Mucosa of gallbladder (tissue), 1 donor: ENCODE results near the gene ANO2. TPM values are rescaled to one million over a fixed set of nuclear protein-coding genes. Genes with fewer than 3 reads are reported as not detected.

ENCODE experiments used
- DNase-seq: peaks from one replicate; pipeline ENCODE4 v3.0.0-alpha.2; 2020; ENCODE audit warnings: low spot score
- total RNA-seq: library from RNA; stranded (reverse); gene quantifications from one replicate; pipeline ENCODE4 v1.2.1, GENCODE V29; 2021
- donor health status: DM: no; HTN: no; CAD: no.

Gene ANO2
- total RNA-seq, 1 donor from 2014 or later, result 2.5 TPM

DNA sequence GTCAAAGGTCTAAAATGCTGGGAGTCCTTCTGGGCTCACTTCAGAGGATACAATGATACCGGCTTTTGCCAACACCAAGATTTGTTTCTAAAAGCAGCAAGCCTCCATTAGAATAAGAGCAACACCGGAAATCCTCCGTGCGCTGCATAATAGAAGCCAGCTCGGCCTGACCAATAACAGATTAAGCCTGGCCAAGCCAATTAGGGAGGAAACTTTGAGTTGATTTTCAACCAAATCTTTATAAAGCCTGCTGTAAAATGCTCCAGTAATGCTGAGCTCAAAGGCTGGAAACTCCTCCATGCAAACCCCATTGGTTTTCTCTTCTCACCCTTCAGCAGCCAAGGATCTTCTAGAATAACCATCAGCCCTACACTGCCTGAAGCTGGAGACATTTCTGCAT lies 363.0 kb downstream of the ANO2 start:
- DNase-seq, result no peak

- DNase-seq, result no peak
These were observed 363.4 kb downstream of the ANO2 start for GRCh38 chr12:5581616-5582015.

DNA sequence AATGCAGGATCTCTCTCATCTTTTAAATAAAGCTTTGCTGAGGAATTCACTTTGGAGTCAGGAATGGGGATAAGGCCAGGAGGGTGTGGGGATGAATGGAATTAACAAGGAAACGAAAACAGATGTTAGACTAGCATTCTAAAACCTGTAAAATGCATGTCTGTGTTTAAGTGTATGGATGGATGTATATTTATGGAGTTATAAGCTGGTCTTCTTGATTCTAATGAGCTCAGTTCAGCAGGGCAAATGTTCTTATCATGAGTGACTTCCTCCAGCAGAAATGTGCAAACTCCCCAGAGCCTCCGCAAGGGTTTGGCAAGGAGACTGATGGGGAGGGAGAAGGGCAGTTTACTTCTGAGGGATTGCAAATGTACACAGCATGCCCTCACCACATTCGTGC lies 364.0 kb downstream of the ANO2 start:
- no peak for DNase-seq

DNA sequence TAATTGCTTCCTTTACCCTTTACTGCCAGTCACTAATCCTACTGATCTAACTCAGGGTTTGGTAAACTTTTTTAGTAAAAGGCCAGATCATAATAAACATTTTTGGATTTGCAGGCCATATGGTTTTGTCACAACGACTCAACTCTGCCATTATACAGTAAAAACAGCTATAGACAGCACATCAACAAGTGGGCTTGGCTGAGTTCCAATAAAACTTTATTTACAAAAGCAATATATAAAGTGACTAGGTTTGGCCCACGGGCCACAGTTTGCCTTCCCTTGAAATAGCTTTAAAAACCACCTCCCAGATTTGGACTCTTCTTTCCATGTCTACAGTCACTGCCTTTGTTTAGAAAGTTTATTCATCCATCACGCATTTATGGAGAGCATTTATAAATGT lies 366.3 kb downstream of the ANO2 start:
- no peak for DNase-seq

- DNase-seq, result no peak
These were observed 367.3 kb downstream of the ANO2 start for GRCh38 chr12:5577741-5578140.

- no peak for DNase-seq
These were observed 367.8 kb downstream of the ANO2 start for GRCh38 chr12:5577211-5577612.

- no peak for DNase-seq
These were observed 369.1 kb downstream of the ANO2 start for GRCh38 chr12:5575987-5576386.

- DNase-seq, result no peak
These were observed 369.8 kb downstream of the ANO2 start for GRCh38 chr12:5575232-5575631.

DNA sequence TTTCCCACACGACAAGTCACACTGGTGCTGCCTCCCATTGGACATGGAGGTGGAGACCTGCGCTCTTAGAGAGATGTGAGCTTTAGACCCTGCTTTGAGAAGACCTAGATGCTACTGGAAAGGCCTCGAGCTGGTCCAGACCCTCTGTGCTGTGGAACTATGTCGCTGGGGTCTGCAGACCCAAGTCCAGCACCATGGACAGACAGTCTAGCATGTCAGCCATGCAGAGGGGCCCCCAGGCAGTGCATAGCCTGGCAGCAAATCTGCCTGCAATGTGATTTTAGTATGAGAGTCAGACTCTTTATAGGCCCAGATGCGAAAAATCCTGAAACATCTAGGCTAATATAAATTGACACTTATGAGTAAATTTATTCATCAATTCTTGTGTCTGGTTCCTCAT lies 371.7 kb downstream of the ANO2 start:
- DNase-seq, result no peak

GRCh38 chr12:5571115-5571514 lies 373.9 kb downstream of the ANO2 start:
- no peak for DNase-seq

DNA sequence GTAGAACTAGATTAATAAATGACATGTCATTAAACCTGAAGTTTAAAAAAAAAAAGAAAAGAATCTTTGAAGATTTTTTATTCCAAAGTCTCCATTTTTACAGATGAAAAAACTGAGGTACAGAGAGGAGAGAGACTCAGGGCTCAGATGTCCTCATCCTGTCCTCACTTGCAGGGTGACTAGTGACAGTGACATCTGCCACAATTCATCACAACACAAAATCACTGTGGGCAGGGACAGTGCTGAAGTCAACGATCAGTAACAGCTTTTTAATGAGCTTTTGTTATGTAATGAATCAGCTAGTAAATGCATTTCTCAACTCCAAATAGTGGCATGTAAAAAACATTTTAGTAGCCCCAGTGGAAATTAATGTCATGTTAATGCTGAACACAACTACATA lies 374.6 kb downstream of the ANO2 start:
- no peak for DNase-seq

DNA sequence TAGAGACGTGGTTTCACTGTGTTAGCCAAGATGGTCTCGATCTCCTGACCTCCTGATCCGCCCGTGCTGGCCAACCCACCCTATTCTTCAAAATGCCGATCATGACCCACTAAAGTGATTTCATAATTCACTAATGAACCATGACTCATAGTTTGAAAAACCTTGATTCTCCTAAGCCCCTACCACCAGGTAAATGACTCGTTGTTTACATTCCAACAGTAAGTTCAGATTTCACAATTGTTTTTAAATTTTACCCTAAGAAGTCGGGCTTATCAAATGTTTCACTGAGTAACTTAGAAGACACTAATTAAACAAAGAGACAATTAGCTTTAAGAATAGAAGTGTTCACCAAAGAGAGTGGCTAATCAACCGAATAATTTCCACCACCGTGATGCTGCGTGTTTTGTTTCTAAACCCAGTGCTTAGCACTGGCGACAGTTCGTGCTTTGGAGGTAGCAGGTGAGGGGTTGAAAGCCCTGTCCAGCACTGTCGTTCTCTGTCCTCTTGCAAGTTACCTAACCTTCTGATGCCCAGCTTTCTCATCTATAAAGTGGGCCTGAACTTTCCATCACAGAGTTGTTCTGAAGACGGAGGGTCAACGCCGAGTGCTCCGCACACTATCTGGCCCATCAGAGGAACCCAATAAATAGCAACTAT lies 376.6 kb downstream of the ANO2 start:
- DNase-seq, result no peak

DNA sequence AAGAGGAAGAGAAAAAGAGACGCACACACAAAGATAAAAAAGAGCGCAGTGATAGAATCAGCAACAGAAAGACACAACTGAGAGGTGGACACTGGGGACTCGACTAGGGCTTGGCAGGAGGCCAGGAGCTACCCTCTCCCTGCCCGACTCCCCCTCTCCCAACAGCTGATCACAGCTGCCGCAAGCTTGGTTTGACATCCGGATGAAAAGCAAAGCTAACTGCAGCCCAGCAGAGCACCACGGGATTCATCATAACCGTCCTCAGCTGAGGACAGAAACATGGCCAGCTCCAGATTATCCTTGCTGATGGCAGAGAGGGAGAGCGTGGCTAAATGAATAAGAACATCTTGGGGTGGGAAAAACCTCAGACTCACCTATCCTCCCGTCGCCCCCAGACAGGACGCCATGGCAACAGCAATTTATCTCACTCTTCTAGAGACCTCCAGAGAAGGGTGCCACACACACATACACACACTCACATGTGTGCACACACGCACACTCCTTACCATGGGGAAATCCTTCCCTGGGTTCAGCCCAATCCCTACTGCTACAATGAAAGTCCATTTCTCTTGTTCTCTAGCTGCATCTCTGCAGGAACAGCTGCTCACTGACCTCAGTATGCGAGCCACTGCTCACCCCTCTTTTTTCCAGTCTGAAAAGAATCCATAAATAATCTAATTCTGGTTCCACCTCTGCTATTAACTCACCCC lies 377.9 kb downstream of the ANO2 start:
- peak; percentile 14 for DNase-seq

DNA sequence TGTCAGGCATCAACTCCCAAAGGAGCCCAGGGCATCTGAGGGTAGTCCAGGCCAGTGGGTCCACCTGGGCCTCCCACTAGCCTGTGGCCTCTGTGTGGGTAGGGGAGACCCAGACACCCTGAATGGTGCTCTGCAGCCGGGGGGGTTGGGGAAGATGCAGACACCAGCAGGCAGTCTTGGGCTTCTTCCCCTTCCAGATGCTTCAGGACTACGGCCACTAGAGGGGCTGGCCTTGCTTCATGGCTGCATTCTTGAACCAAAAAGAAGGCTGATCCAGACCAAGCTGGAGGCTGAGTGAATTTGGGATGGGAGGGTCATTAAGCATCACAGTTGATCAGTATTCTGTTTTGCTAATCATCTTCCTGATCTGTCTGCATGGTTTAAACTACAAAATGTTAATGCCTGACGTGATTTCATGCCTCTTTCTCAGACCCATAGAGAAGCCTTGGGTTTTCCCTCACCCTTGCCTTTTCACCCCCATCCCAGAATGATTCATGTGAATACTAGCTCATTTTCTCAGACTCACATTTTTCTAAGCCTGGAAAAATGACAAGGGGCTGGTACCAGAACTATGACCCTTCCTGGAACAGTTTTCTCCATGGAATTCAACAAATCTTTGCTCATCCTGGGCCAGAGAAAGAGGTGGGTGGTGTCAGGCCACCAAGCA lies 379.0 kb downstream of the ANO2 start:
- DNase-seq, result no peak

DNA sequence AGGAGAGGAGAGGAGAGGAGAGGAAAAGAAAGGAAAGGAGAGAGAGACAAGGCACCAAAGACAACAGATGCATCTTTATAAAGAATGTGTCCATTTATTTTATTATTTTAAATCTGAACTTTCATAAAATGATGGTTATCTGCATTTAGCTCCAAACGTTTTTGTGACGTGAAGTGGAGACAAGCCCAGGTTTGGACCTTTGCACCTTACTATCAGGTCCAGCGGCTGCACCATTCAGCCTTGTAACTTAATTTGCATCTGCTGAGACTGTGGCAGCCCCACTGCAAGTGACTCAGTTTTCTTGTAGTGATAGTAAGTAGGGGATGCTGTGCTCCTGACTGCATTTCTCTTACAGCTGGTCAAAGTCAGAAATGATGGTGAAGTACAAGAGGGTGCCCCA lies 382.5 kb downstream of the ANO2 start:
- DNase-seq, result no peak

DNA sequence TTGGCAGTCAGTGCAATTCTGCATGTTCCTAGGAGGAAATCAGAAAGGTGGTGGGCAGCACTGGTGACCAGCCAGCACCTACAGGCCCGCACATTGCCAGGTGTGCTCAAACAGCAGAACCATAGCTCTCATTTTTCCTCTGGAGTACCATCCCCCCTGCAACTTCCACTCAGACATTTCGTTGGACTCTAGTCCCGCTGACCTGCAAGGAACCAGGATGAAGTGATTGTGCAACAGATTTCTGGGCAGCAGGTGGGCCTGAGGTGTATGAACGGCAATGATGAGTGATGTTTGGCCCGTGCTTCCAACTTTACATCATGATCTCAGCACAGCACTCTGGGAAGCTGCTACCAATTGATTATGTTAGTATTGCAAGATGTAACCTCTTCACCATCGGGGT lies 383.2 kb downstream of the ANO2 start:
- no peak for DNase-seq

DNA sequence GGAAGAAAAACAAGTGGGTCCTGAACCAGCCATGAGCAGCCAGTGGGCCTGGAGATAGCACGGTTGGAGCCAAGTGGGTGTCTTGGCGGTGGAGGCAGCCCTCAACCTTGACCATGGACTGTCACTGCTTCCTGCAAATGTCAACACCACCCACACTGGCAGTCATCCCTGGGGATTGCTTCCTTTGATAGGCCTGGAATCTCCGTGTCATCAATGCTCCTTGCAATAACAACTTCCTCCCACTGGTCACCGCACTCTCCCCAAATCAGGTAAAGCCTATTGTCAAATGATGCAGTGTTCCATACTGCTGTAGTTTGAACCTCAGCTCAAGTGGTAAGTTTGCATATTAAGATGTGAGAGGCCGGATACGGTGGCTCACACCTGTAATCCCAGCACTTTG lies 384.0 kb downstream of the ANO2 start:
- no peak for DNase-seq

DNA sequence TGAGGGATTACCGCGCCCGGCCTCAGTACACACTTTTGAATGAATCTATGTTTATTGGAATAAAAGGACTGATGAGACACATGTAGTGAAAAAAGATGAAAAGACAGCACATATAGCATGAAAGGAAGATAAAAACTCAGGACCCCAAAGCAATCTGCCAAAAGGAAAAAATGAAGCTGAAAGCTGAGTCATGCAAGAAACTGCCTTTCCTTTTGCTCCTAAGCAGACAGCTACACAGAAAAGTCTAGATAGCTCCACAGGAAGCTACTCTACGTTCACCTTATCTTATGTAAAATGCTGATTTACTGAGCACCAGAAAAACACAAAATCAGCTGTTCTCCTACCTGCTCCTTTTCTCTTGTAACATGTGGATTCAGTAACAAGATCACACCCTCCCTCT lies 384.8 kb downstream of the ANO2 start:
- DNase-seq, result no peak

DNA sequence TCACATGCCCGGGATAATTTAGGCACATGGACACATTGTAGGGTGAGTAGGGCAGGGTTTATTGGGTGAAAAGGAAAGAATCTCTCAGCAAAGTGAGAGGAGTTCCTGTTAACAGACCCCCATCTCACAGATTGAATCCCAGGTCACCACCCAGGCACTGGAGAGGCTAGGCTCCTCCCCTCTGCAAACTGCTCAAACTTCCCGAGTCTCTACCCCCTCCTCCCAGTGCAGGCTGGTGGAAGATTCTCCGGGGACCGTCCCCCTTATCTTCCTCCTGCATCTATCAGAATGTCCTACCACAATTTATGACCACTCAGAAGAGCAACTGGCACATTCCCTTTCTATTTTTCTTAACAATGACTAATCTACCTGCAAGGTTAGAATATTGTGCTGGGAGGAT lies 387.2 kb downstream of the ANO2 start:
- DNase-seq, result no peak

DNA sequence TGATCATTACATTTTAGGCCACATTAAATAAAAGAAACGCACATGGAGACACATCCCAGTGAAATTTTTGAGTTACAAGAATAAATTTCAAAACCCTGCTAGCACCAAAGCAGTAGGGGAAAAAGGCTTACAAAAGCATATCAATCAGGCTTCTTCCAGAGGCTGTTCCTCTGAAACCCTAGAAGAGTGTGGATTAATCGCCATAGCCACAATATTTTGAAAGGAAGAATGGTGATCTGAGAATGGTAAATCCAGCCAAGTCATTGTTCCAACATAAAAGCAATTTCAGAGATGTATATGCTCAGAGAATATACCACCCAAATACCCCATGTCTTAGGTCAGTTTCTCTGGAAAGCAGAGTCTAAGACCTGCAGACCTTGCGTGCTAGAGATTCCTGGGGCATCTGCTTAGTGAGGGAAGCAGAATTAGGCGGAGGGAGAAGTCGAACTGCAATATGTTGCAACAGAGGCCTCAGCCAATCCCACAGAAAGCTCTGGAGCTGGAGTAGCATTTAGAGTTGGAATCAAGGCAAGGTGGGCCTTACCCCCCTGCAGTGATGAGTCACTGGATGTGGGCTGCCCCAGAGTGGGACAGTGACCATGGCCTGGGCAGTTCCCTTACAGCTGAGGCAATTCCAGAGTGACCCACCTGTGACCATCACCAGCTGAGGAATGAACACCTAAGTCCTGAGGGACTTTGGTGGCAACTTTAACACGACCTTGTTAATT lies 387.9 kb downstream of the ANO2 start:
- DNase-seq, result no peak

GRCh38 chr12:5556033-5556614 lies 388.9 kb downstream of the ANO2 start:
- no peak for DNase-seq

DNA sequence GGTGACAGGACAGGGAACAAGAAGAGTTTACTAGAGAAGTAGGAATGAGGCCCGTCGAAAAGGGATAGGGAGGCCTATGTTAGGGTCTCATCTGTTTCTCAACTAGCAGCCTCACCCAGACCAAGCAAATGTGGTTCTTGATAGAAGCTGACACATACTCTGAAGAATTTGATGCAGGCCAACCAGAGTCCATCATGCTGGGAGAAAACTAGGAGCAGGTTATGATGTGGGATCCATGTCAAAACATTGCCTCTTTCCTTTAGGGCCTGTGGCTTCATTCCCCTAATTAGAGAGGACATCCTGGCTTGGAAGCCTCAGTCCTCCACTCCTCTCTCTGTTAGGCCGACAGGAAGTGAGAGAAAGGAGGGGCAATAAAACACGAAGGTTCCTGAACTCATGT lies 390.3 kb downstream of the ANO2 start:
- no peak for DNase-seq
